BLaER1 (cell line): ENCODE data around the gene C10orf62.
A peak's percentile ranks its signal among the peaks of the same experiment; 100 is the strongest.

Experiments
- H3K27ac ChIP-seq: shearing (Covaris generic); formaldehyde crosslinking; 2 replicates; pipeline ENCODE4 v1.8.1; 2022
- H3K27me3 ChIP-seq: shearing (Covaris generic); formaldehyde crosslinking; 2 replicates; pipeline ENCODE4 v1.8.1; 2022
- H3K36me3 ChIP-seq: shearing (Covaris generic); formaldehyde crosslinking; 2 replicates; pipeline ENCODE4 v1.8.1; 2022
- H3K4me1 ChIP-seq: shearing (Covaris generic); formaldehyde crosslinking; 2 replicates; pipeline ENCODE4 v1.8.1; 2022
- H3K4me2 ChIP-seq: shearing (Covaris generic); formaldehyde crosslinking; 2 replicates; pipeline ENCODE4 v1.8.1; 2022
- H3K4me3 ChIP-seq: shearing (Covaris generic); formaldehyde crosslinking; 2 replicates; pipeline ENCODE4 v1.8.1; 2022
- H3K9ac ChIP-seq: shearing (Covaris generic); formaldehyde crosslinking; 2 replicates; pipeline ENCODE4 v1.8.1; 2022
- H3K9me3 ChIP-seq: shearing (Covaris generic); formaldehyde crosslinking; 2 replicates; pipeline ENCODE4 v1.8.1; 2022
- H4K20me1 ChIP-seq: shearing (Covaris generic); formaldehyde crosslinking; 2 replicates; pipeline ENCODE4 v1.8.1; 2022
- Cebpa-rat ChIP-seq: shearing (Covaris generic); IDR thresholded peaks from 2 replicates; pipeline ENCODE4 v1.8.1; 2022

The C10orf62 gene

GRCh38 chr10:97563337-97563736 lies 26.2 kb upstream of the C10orf62 start:
- H3K4me2 ChIP-seq, result no peak overlapping the region
- H3K4me1 ChIP-seq, result no peaks in the 10 kb centered on the region
- TF ChIP-seq Cebpa-rat, result no peak
- H4K20me1 ChIP-seq, result no peaks in the 10 kb centered on the region
- H3K27me3 ChIP-seq, result no peaks in the 10 kb centered on the region
- H3K4me3 ChIP-seq, result no peak overlapping the region
- H3K27ac ChIP-seq, result no peak overlapping the region
- no peak overlapping the region for H3K9ac ChIP-seq
- H3K36me3 ChIP-seq, result no peaks in the 10 kb centered on the region
- H3K9me3 ChIP-seq, result peaks cover 23% of the 10 kb centered on the region

GRCh38 chr10:97564776-97565175 lies 24.7 kb upstream of the C10orf62 start:
- Histone ChIP-seq H3K9me3 (peaks cover 23% of the 10 kb centered on the region), H3K27me3 (no peaks in the 10 kb centered on the region), H3K27ac (no peak overlapping the region), H3K4me2 (no peak overlapping the region), H3K4me3 (no peak overlapping the region), H4K20me1 (no peaks in the 10 kb centered on the region), H3K36me3 (no peaks in the 10 kb centered on the region), H3K9ac (no peak overlapping the region), H3K4me1 (no peaks in the 10 kb centered on the region)
- TF ChIP-seq Cebpa-rat, result no peak

GRCh38 chr10:97566336-97566996 lies 23.1 kb upstream of the C10orf62 start:
- Histone ChIP-seq H3K36me3 (no peaks in the 10 kb centered on the region), H3K4me1 (peaks cover 10% of the 10 kb centered on the region), H3K9ac (no peak overlapping the region), H3K27ac (no peak overlapping the region), H3K9me3 (peaks cover 17% of the 10 kb centered on the region), H3K4me2 (no peak overlapping the region), H3K27me3 (no peaks in the 10 kb centered on the region), H4K20me1 (no peaks in the 10 kb centered on the region), H3K4me3 (no peak overlapping the region)
- TF ChIP-seq Cebpa-rat, result no peak

GRCh38 chr10:97567891-97568290 lies 21.6 kb upstream of the C10orf62 start:
- no peak overlapping the region for H3K9ac ChIP-seq
- H3K27ac ChIP-seq, result no peak overlapping the region
- no peak for TF ChIP-seq Cebpa-rat
- H3K4me2 ChIP-seq, result no peak overlapping the region
- peaks cover 3% of the 10 kb centered on the region; the same call in 1 of the 2 replicates for H3K9me3 ChIP-seq
- H3K36me3 ChIP-seq, result no peaks in the 10 kb centered on the region
- H4K20me1 ChIP-seq, result no peaks in the 10 kb centered on the region
- peaks cover 22% of the 10 kb centered on the region for H3K4me1 ChIP-seq
- no peaks in the 10 kb centered on the region for H3K27me3 ChIP-seq
- no peak overlapping the region for H3K4me3 ChIP-seq

GRCh38 chr10:97570146-97570788 lies 19.3 kb upstream of the C10orf62 start:
- Histone ChIP-seq H3K9ac (no peak overlapping the region), H4K20me1 (no peaks in the 10 kb centered on the region), H3K27me3 (no peaks in the 10 kb centered on the region), H3K9me3 (no peaks in the 10 kb centered on the region), H3K4me2 (no peak overlapping the region; the same call in 1 of the 2 replicates), H3K27ac (no peak overlapping the region), H3K4me1 (peaks cover 25% of the 10 kb centered on the region), H3K36me3 (no peaks in the 10 kb centered on the region), H3K4me3 (no peak overlapping the region)
- TF ChIP-seq Cebpa-rat, result no peak

GRCh38 chr10:97570789-97571471 lies 18.6 kb upstream of the C10orf62 start:
- H3K4me2 ChIP-seq, result no peak overlapping the region; the same call in 1 of the 2 replicates
- TF ChIP-seq Cebpa-rat, result no peak
- H3K27me3 ChIP-seq, result no peaks in the 10 kb centered on the region
- no peaks in the 10 kb centered on the region for H3K9me3 ChIP-seq
- H3K36me3 ChIP-seq, result no peaks in the 10 kb centered on the region
- no peak overlapping the region for H3K9ac ChIP-seq
- no peak overlapping the region for H3K27ac ChIP-seq
- H3K4me3 ChIP-seq, result no peak overlapping the region
- no peaks in the 10 kb centered on the region for H4K20me1 ChIP-seq
- H3K4me1 ChIP-seq, result peaks cover 25% of the 10 kb centered on the region

GRCh38 chr10:97571622-97572021 lies 17.9 kb upstream of the C10orf62 start:
- TF ChIP-seq Cebpa-rat, result no peak
- no peak overlapping the region; the same call in 1 of the 2 replicates for H3K9ac ChIP-seq
- no peaks in the 10 kb centered on the region for H3K27me3 ChIP-seq
- no peaks in the 10 kb centered on the region for H3K36me3 ChIP-seq
- H4K20me1 ChIP-seq, result no peaks in the 10 kb centered on the region
- H3K4me2 ChIP-seq, result no peak overlapping the region
- no peaks in the 10 kb centered on the region for H3K9me3 ChIP-seq
- no peak overlapping the region for H3K4me3 ChIP-seq
- peaks cover 25% of the 10 kb centered on the region for H3K4me1 ChIP-seq
- 0 out of 2 replicates have a peak overlapping the region, but pooled peaks have one; percentile 2 for H3K27ac ChIP-seq

GRCh38 chr10:97572214-97572989 lies 17.1 kb upstream of the C10orf62 start, which contains the start of gene ANKRD2:
TSS of gene ANKRD2 (plus strand) at chr10:97572779. CDS start at chr10:97572789, 10 bp downstream.
- Histone ChIP-seq H3K4me1 (peaks cover 25% of the 10 kb centered on the region), H3K27ac (0 out of 2 replicates have a peak within 1 kb of the TSS, but pooled peaks have one; percentile 2)
- no peak for TF ChIP-seq Cebpa-rat

GRCh38 chr10:97573021-97573420 lies 16.5 kb upstream of the C10orf62 start:
- no peak overlapping the region for H3K27ac ChIP-seq
- TF ChIP-seq Cebpa-rat, result no peak
- H3K36me3 ChIP-seq, result no peaks in the 10 kb centered on the region
- H3K9me3 ChIP-seq, result no peaks in the 10 kb centered on the region
- H3K9ac ChIP-seq, result no peak overlapping the region
- H3K4me2 ChIP-seq, result peak overlapping the region; percentile 13; the same call in 1 of the 2 replicates
- H3K27me3 ChIP-seq, result no peaks in the 10 kb centered on the region
- no peak overlapping the region for H3K4me3 ChIP-seq
- no peaks in the 10 kb centered on the region for H4K20me1 ChIP-seq
- H3K4me1 ChIP-seq, result peaks cover 25% of the 10 kb centered on the region

More at GRCh38 chr10:97572214-97572989, 17.1 kb upstream of the C10orf62 start, which contains the start of gene ANKRD2:
- Histone ChIP-seq H3K4me2 (peak within 1 kb of the TSS; percentile 13; the same call in 1 of the 2 replicates), H4K20me1 (no peaks in the 10 kb centered on the region), H3K27me3 (no peaks in the 10 kb centered on the region), H3K4me3 (no peak within 1 kb of the TSS), H3K9ac (no peak within 1 kb of the TSS; the same call in 1 of the 2 replicates), H3K36me3 (no peaks in the 10 kb centered on the region), H3K9me3 (no peaks in the 10 kb centered on the region)
